A673 (cell line): ENCODE data around the gene EXOC6B. TPM values are rescaled to one million over a fixed set of nuclear protein-coding genes. Genes with fewer than 3 reads are reported as not detected.
"Not testable (repeated sequence)": the region's sequence is repeated elsewhere in the genome, so short reads cannot be mapped to it uniquely, and the experiment has no call there.

Experiments
- BruUV-seq: library from RNA; stranded (reverse); fragments of 400-500 nt; replicated peaks from 2 replicates; lab custom pipeline; 2021; lab: Mats Ljungman, UMichigan
- CTCF ChIA-PET: fragments of 300-600 bp; sonication (Branson Sonifier 250); formaldehyde crosslinking; loops from one replicate; lab custom pipeline; 2022; ENCODE audit warnings: antibody characterized with exemption; lab: Charles Lee
- POLR2A ChIA-PET: fragments of 300-600 bp; sonication (Branson Sonifier 250); formaldehyde crosslinking; loops from one replicate; lab custom pipeline; 2022; ENCODE audit warnings: antibody characterized with exemption; ENCODE audit not compliant: low non-redundant PET; lab: Charles Lee
- DNase-seq: peaks from one replicate; pipeline ENCODE4 v3.0.0-alpha.2; 2015; ENCODE audit warnings: low spot score
- H3K27ac ChIP-seq: fragments of 200-600 bp; sonication (generic); 2 replicates; pipeline ENCODE4 v1.5.1; 2016; ENCODE audit warnings: mixed run types, low read depth, mild to moderate bottlenecking, mixed read lengths, antibody characterized with exemption, low read length; ENCODE audit not compliant: poor library complexity, severe bottlenecking
- H3K27me3 ChIP-seq: fragments of 200-600 bp; sonication (generic); replicated peaks from 2 replicates; pipeline ENCODE4 v1.6.1; 2017; ENCODE audit warnings: mixed run types, low read depth, mild to moderate bottlenecking, mixed read lengths, antibody characterized with exemption, low read length; ENCODE audit not compliant: insufficient read depth, poor library complexity
- H3K36me3 ChIP-seq: fragments of 200-600 bp; sonication (generic); 2 replicates; pipeline ENCODE4 v1.6.1; 2016; ENCODE audit warnings: mixed run types, mild to moderate bottlenecking, mixed read lengths, antibody characterized with exemption, low read length; ENCODE audit not compliant: insufficient read depth, poor library complexity, severe bottlenecking
- H3K4me1 ChIP-seq: fragments of 200-600 bp; sonication (generic); 2 replicates; pipeline ENCODE4 v1.6.1; 2017; ENCODE audit warnings: mixed run types, mild to moderate bottlenecking, mixed read lengths, antibody characterized with exemption, low read length; ENCODE audit not compliant: insufficient read depth, poor library complexity, severe bottlenecking
- H3K4me3 ChIP-seq: fragments of 200-600 bp; sonication (generic); 2 replicates; pipeline ENCODE4 v1.5.1; 2016; ENCODE audit warnings: low read depth, mixed run types, mild to moderate bottlenecking, mixed read lengths, low read length; ENCODE audit not compliant: poor library complexity, severe bottlenecking
- H3K9me3 ChIP-seq: fragments of 200-600 bp; sonication (generic); 2 replicates; pipeline ENCODE4 v1.6.1; 2016; ENCODE audit warnings: mixed run types, low read depth, mild to moderate bottlenecking, mixed read lengths, antibody characterized with exemption, low read length; ENCODE audit not compliant: poor library complexity, severe bottlenecking
- CTCF ChIP-seq: fragments of 300-800, 200-600 bp; sonication (generic); conservative IDR thresholded peaks from 2 replicates; pipeline ENCODE4 v1.5.1; 2017; ENCODE audit warnings: low read depth, mild to moderate bottlenecking, antibody characterized with exemption, low read length, moderate library complexity, mixed read lengths
- EZH2 ChIP-seq: fragments of 200-600 bp; sonication (generic); IDR thresholded peaks from 2 replicates; pipeline ENCODE4 v1.6.1; 2017; ENCODE audit warnings: borderline replicate concordance, low read depth, mild to moderate bottlenecking, mixed read lengths, antibody characterized with exemption, low read length; ENCODE audit not compliant: poor library complexity, severe bottlenecking
- intact Hi-C: fragments of 100-400 bp; cut with micrococcal nuclease; formaldehyde crosslinking; loops from one replicate; pipeline ENCODE4 v1.10.0; 2022; ENCODE audit not compliant: unreplicated experiment
- total RNA-seq: library from RNA; stranded (reverse); gene quantifications from 2 replicates; pipeline ENCODE4 v1.2.3, GENCODE V29; 2021

The EXOC6B gene
- total RNA-seq, 1 experiment from 2014 or later, result 138 TPM

- Histone ChIP-seq H3K27me3 (no peaks in the 10 kb centered on the region), H3K4me3 (no peak overlapping the region), H3K4me1 (no peaks in the 10 kb centered on the region), H3K27ac (no peak overlapping the region), H3K9me3 (no peaks in the 10 kb centered on the region), H3K36me3 (no peaks in the 10 kb centered on the region)
- ChIA-PET CTCF (no interaction called here), POLR2A (no interaction called here)
- no peak for TF ChIP-seq EZH2
- TF ChIP-seq CTCF, result no peak
- intact Hi-C loops, result no loop called here
- BruUV-seq, result no TSS peak
- DNase-seq, result no peak
Observed at GRCh38 chr2:72649810-72650209, 176.0 kb downstream of the EXOC6B start.

- H3K9me3 ChIP-seq, CTCF ChIA-PET, POLR2A ChIA-PET, H3K4me1 ChIP-seq, BruUV-seq, H3K27ac ChIP-seq, DNase-seq, intact Hi-C loops, H3K4me3 ChIP-seq, H3K36me3 ChIP-seq, H3K27me3 ChIP-seq: not testable (repeated sequence)
Observed at GRCh38 chr2:72641221-72641620, 184.6 kb downstream of the EXOC6B start.

GRCh38 chr2:72638600-72639211, 187.1 kb downstream of the EXOC6B start:
- no peak overlapping the region for H3K27ac ChIP-seq
- H3K4me1 ChIP-seq, result no peaks in the 10 kb centered on the region
- H3K27me3 ChIP-seq, result no peaks in the 10 kb centered on the region
- intact Hi-C loops, result no loop called here
- no peak overlapping the region for H3K4me3 ChIP-seq
- BruUV-seq, result no TSS peak
- CTCF ChIA-PET, result no interaction called here
- no peak for TF ChIP-seq CTCF
- no peak for DNase-seq
- no peaks in the 10 kb centered on the region for H3K9me3 ChIP-seq
- POLR2A ChIA-PET, result no interaction called here
- H3K36me3 ChIP-seq, result no peaks in the 10 kb centered on the region

GRCh38 chr2:72636210-72636609, 189.6 kb downstream of the EXOC6B start:
- H3K4me3 ChIP-seq, result no peak overlapping the region
- POLR2A ChIA-PET, result interaction anchor here (0.6 kb wide), 1 partner anchor 17 kb away, joined by 5 read pairs; no protein-coding TSS in a partner anchor
- no peaks in the 10 kb centered on the region for H3K9me3 ChIP-seq
- TF ChIP-seq EZH2 (no peak), CTCF (no peak)
- no peaks in the 10 kb centered on the region for H3K36me3 ChIP-seq
- H3K4me1 ChIP-seq, result no peaks in the 10 kb centered on the region
- H3K27ac ChIP-seq, result no peak overlapping the region
- CTCF ChIA-PET, result no interaction called here
- H3K27me3 ChIP-seq, result no peaks in the 10 kb centered on the region
- intact Hi-C loops, result no loop called here
- DNase-seq, result no peak
- no TSS peak for BruUV-seq
